Activated B cell treated with CpG ODN at 0.5 μM for 24 hours (primary cell): ENCODE results near the gene TIMM22. TPM values are rescaled to one million over a fixed set of nuclear protein-coding genes. Genes with fewer than 3 reads are reported as not detected.

ENCODE experiments used
- ATAC-seq: fragments of 200-7000 bp; cut with Tn5 transposase; one replicate; pipeline ENCODE4 v1.10.0; 2021; ENCODE audit warnings: low read depth, mild to moderate bottlenecking, moderate library complexity
- CTCF ChIA-PET: fragments of 350-600 bp; sonication (Branson Sonifier 250); formaldehyde crosslinking; loops from one replicate; lab custom pipeline; 2021; ENCODE audit warnings: antibody characterized with exemption; lab: Charles Lee
- POLR2A ChIA-PET: fragments of 350-600 bp; sonication (Branson Sonifier 250); formaldehyde crosslinking; loops from one replicate; lab custom pipeline; 2021; ENCODE audit warnings: antibody characterized with exemption; lab: Charles Lee
- DNase-seq: peaks from one replicate; pipeline ENCODE4 v3.0.0; 2022
- H3K27ac Mint-ChIP-seq: one replicate; pipeline ENCODE4 v1.8.0; 2020; ENCODE audit warnings: mixed read lengths
- H3K27me3 Mint-ChIP-seq: one replicate; pipeline ENCODE4 v1.8.0; 2021; ENCODE audit warnings: mixed read lengths
- H3K36me3 Mint-ChIP-seq: one replicate; pipeline ENCODE4 v1.8.0; 2021; ENCODE audit warnings: low read depth, mixed read lengths
- H3K4me1 Mint-ChIP-seq: one replicate; pipeline ENCODE4 v1.8.0; 2021; ENCODE audit warnings: mixed read lengths
- H3K4me3 Mint-ChIP-seq: one replicate; pipeline ENCODE4 v1.8.0; 2020; ENCODE audit warnings: mild to moderate bottlenecking, mixed read lengths
- H3K9me3 Mint-ChIP-seq: one replicate; pipeline ENCODE4 v1.8.0; 2020; ENCODE audit warnings: mixed read lengths
- intact Hi-C: fragments of 100-400 bp; cut with micrococcal nuclease; formaldehyde crosslinking; loops from one replicate; pipeline ENCODE4 v1.15.1; 2024
- total RNA-seq: library from RNA; stranded (reverse); gene quantifications from 2 replicates; pipeline ENCODE4 v1.2.3, GENCODE V29; 2022
- TF ChIP-seq, protein P1 (sequence below): fragments of 200-600 bp; IDR thresholded peaks from one replicate; pipeline ENCODE4 v1.8.0; 2022; ENCODE audit warnings: antibody characterized with exemption, mild to moderate bottlenecking

TIMM22 gene
- total RNA-seq, 1 donor from 2014 or later = 11.1 TPM

GRCh38 chr17:1029196-1029921 is 32.4 kb downstream of the TIMM22 start:
- TF ChIP-seq, protein P1, sequence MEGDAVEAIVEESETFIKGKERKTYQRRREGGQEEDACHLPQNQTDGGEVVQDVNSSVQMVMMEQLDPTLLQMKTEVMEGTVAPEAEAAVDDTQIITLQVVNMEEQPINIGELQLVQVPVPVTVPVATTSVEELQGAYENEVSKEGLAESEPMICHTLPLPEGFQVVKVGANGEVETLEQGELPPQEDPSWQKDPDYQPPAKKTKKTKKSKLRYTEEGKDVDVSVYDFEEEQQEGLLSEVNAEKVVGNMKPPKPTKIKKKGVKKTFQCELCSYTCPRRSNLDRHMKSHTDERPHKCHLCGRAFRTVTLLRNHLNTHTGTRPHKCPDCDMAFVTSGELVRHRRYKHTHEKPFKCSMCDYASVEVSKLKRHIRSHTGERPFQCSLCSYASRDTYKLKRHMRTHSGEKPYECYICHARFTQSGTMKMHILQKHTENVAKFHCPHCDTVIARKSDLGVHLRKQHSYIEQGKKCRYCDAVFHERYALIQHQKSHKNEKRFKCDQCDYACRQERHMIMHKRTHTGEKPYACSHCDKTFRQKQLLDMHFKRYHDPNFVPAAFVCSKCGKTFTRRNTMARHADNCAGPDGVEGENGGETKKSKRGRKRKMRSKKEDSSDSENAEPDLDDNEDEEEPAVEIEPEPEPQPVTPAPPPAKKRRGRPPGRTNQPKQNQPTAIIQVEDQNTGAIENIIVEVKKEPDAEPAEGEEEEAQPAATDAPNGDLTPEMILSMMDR = no peak
- ATAC-seq (no peak), DNase-seq (no peak)
- Mint-ChIP-seq H3K4me3 (no peak overlapping the region), H3K4me1 (peaks cover 19% of the 10 kb centered on the region), H3K9me3 (no peaks in the 10 kb centered on the region), H3K27ac (no peak overlapping the region), H3K27me3 (no peaks in the 10 kb centered on the region), H3K36me3 (peaks cover 22% of the 10 kb centered on the region)
- POLR2A ChIA-PET = interaction anchor here (0.7 kb wide), 1 partner anchor 33 kb away, joined by 5 read pairs; no protein-coding TSS in a partner anchor
- CTCF ChIA-PET = no interaction called here
- intact Hi-C loops = no loop called here

DNA sequence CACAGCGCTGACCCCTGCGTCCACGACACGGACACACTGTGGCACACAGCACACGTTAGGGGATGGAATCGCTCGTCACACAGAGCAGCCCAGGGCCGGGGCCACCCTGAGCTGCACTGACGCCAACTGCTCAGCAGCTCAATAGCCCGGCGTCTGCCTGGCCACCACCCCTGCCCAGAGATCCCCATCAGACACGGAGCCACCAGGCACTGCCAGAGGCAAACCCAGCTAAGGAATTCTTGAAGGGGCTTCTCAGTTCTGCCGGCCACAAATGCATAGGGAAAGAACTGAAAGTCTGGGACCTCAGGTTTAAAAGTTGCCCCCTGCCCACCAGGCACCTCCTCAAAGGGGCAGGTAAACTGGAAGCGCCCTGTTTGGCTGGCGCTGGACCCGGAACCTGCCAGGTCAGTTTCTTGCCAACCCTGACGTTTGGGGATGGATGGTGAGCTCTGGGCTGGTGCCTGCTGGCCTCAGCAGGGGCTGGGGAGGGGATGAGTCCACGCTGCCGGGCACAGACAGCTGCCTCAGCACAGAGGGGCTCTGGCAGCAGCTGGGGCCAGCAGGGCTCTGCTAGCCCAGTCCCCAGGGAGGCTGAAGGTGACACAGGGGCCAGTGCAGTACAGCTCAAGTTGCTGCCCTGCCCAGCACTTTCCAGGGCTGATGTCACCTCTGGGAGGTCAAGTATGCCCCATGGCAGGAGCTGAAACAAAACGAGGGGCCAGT is 33.2 kb downstream of the TIMM22 start:
- Mint-ChIP-seq H3K4me1 (peaks cover 24% of the 10 kb centered on the region), H3K27ac (no peak overlapping the region), H3K27me3 (no peaks in the 10 kb centered on the region), H3K4me3 (no peak overlapping the region), H3K36me3 (peaks cover 24% of the 10 kb centered on the region), H3K9me3 (no peaks in the 10 kb centered on the region)
- intact Hi-C loops = no loop called here
- ATAC-seq = no peak
- TF ChIP-seq, protein P1 = no peak
- POLR2A ChIA-PET = no interaction called here
- DNase-seq = no peak
- CTCF ChIA-PET = no interaction called here

DNA sequence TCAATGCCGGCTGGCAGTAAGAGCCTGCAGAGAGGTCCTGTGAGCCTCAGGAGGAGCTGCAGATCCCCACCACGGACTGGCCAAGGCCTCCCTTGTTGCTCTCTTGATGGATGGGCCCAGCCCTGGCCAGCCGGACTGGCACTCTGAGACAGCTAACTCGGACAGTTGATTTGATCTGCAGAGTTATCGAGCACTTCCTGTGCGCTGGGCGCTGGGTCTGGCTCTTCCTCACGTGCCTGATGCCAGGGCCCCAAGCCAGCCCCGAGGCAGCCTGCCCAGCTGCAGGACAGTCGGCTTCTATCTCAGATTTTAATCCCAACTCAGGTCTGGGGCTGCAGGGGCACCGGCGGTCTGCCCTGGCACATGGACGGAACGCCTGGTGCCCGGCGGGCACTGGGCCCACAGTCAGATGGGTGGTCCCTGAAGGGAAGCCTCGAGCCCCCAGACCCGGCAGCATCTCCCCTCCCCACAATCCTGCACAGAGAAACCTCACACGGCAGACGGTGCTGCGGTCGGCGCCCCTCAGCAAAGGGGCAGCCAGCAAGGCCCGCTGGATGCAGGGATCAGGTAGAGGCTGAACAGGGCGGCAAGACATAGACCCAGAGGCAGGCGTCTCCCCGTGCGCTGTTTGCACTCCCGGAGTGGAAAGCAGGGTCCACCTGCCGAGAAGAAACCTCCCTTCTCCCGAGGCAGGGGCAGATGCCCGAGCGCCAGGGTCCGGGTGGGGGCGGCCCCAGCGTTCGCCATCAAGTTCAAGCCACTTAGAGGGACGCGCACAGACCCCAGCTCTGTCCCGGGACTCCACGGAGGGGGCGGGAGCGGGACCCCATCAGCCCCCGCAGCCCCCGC is 34.0 kb downstream of the TIMM22 start:
- no peaks in the 10 kb centered on the region for H3K9me3 Mint-ChIP-seq
- H3K4me1 Mint-ChIP-seq = peaks cover 24% of the 10 kb centered on the region
- ATAC-seq = no peak
- TF ChIP-seq, protein P1 = no peak
- CTCF ChIA-PET = no interaction called here
- intact Hi-C loops = no loop called here
- no peak overlapping the region for H3K27ac Mint-ChIP-seq
- H3K27me3 Mint-ChIP-seq = no peaks in the 10 kb centered on the region
- H3K4me3 Mint-ChIP-seq = no peak overlapping the region
- peaks cover 20% of the 10 kb centered on the region for H3K36me3 Mint-ChIP-seq
- POLR2A ChIA-PET = no interaction called here
- DNase-seq = no peak

DNA sequence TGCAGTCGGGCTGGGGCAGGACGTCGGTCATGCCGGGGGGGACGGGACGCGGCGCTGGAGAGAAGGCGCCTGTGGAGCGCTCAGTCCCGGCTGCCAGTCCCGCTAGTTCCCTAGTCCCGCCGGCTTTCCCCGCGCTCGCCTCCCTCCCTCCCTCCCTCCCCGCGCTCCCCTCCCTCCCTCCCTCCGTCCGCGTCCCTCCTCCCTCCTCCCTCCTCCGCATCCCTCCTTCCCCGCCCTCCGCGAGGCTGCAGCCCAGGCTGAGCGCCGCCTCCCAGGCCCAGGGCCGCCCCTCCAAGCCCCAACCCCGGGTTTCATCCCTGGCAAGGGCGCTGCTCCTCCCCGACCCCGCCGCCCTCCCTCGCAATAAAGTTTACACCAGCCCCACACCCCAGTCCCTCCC is 34.8 kb downstream of the TIMM22 start:
- Mint-ChIP-seq H3K27me3 (no peaks in the 10 kb centered on the region), H3K36me3 (peaks cover 18% of the 10 kb centered on the region), H3K27ac (no peak overlapping the region), H3K4me1 (peaks cover 24% of the 10 kb centered on the region), H3K9me3 (no peaks in the 10 kb centered on the region), H3K4me3 (no peak overlapping the region)
- ChIA-PET CTCF (no interaction called here), POLR2A (no interaction called here)
- intact Hi-C loops = no loop called here
- TF ChIP-seq, protein P1 = no peak
- ATAC-seq = no peak
- no peak for DNase-seq

DNA sequence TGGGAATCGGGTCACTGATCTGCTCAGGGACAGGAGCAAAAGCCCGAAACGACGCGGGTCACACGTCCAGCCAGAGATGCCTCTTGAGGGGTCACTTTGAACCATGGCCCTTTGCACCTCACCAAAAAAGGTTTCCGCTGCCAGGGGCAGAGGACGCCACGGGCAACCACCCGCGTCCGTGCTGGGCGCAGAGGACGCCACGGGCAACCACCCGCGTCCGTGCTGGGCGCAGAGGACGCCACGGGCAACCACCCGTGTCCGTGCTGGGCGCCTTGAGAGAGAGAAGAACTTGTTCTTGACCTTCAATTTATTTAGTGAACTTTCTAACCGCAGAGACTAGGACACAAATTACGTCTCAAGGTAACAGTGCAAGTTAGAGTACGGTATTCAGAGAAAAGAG is 35.5 kb downstream of the TIMM22 start:
- no peak for DNase-seq
- Mint-ChIP-seq H3K4me3 (no peak overlapping the region), H3K36me3 (peaks cover 17% of the 10 kb centered on the region), H3K4me1 (peaks cover 24% of the 10 kb centered on the region), H3K9me3 (no peaks in the 10 kb centered on the region), H3K27me3 (no peaks in the 10 kb centered on the region), H3K27ac (no peak overlapping the region)
- intact Hi-C loops = no loop called here
- no peak for ATAC-seq
- POLR2A ChIA-PET = no interaction called here
- CTCF ChIA-PET = no interaction called here
- TF ChIP-seq, protein P1 = no peak
